SK-N-SH (cell line): ENCODE measurements around the gene ETS2. TPM values are rescaled to one million over a fixed set of nuclear protein-coding genes. Genes with fewer than 3 reads are reported as not detected.

Experiments used
- CTCF ChIA-PET: fragments of 300-600, 350-600 bp; formaldehyde crosslinking; extraction: SDS; loops from one replicate; lab custom pipeline; 2021; lab: Yijun Ruan, JAX
- POLR2A ChIA-PET: fragments of 350-600 bp; sonication (Branson Sonifier 250); formaldehyde crosslinking; extraction: SDS; loops from one replicate; lab custom pipeline; 2020; ENCODE audit warnings: antibody characterized with exemption, inconsistent platforms; lab: Yijun Ruan, JAX
- DNase-seq: peaks from one replicate; pipeline ENCODE4 v3.0.0; 2012
- H2AFZ ChIP-seq: fragments of 200-600 bp; sonication (generic); 2 replicates; pipeline ENCODE4 v1.8.1; 2016; ENCODE audit warnings: antibody characterized with exemption, mild to moderate bottlenecking, low read depth
- H3F3A ChIP-seq: fragments of 200-600 bp; sonication (generic); replicated peaks from 2 replicates; pipeline ENCODE3; 2016; ENCODE audit warnings: antibody characterized with exemption, mild to moderate bottlenecking; ENCODE audit not compliant: insufficient read depth
- H3K27ac ChIP-seq, 2 experiments: fragments of 200-500 bp in 1 of 2; fragments of 200-600 bp in 1 of 2; sonication (Bioruptor generic) in 1 of 2; sonication (generic), shearing (Covaris generic) in 1 of 2; 2 replicates each; pipeline versions ENCODE4 v1.5.1 to v1.6.1; 2014 to 2016; ENCODE audit warnings: low read depth in 2 of 2, inconsistent platforms in 1 of 2, low read length in 1 of 2, mild to moderate bottlenecking in 1 of 2, mixed read lengths in 1 of 2
- H3K27me3 ChIP-seq: fragments of 200-600 bp; sonication (generic), shearing (Covaris generic); 2 replicates; pipeline ENCODE4 v1.6.1; 2016; ENCODE audit warnings: mixed run types; ENCODE audit not compliant: insufficient read depth
- H3K36me3 ChIP-seq, 2 experiments: fragments of 200-500 bp in 1 of 2; fragments of 200-600 bp in 1 of 2; sonication (Bioruptor generic) in 1 of 2; sonication (generic) in 1 of 2; replicated peaks in 1 of 2; 2 replicates each; pipeline versions ENCODE3 to v1.5.1; 2014 to 2016; ENCODE audit warnings: low read length in 1 of 2, mild to moderate bottlenecking in 1 of 2; ENCODE audit not compliant: insufficient read depth in 2 of 2, control insufficient read depth in 1 of 2
- H3K4me1 ChIP-seq, 2 experiments: fragments of 200-500 bp in 1 of 2; fragments of 200-600 bp in 1 of 2; sonication (Bioruptor generic) in 1 of 2; sonication (generic), shearing (Covaris generic) in 1 of 2; 2 replicates each; pipeline versions ENCODE4 v1.5.1 to v1.6.1; 2014 to 2016; ENCODE audit warnings: low read depth in 1 of 2, low read length in 1 of 2, mixed run types in 1 of 2; ENCODE audit not compliant: insufficient read depth in 2 of 2, control insufficient read depth in 1 of 2
- H3K4me2 ChIP-seq: fragments of 200-600 bp; sonication (generic), shearing (Covaris generic); 2 replicates; pipeline ENCODE4 v1.6.1; 2017; ENCODE audit warnings: mixed run types
- H3K4me3 ChIP-seq, 2 experiments: fragments of 200-500 bp in 1 of 2; fragments of 200-600 bp in 1 of 2; sonication (Bioruptor generic) in 1 of 2; sonication (generic), shearing (Covaris generic) in 1 of 2; 2 replicates each; pipeline versions ENCODE4 v1.5.1 to v1.8.1; 2014 to 2016; ENCODE audit warnings: low read depth in 2 of 2, inconsistent platforms in 1 of 2, low read length in 1 of 2, mild to moderate bottlenecking in 1 of 2, mixed read lengths in 1 of 2, moderate library complexity in 1 of 2
- H3K79me2 ChIP-seq: fragments of 200-600 bp; sonication (generic); 2 replicates; pipeline ENCODE4 v1.8.1; 2017; ENCODE audit warnings: mild to moderate bottlenecking; ENCODE audit not compliant: insufficient read depth
- H3K9ac ChIP-seq: fragments of 200-600 bp; sonication (generic); 2 replicates; pipeline ENCODE4 v1.6.1; 2017; ENCODE audit warnings: mixed run types
- H3K9me2 ChIP-seq: fragments of 200-600 bp; sonication (generic); 2 replicates; pipeline ENCODE4 v1.6.1; 2017; ENCODE audit warnings: mixed run types
- H3K9me3 ChIP-seq: fragments of 200-600 bp; sonication (generic); 2 replicates; pipeline ENCODE4 v1.6.1; 2017; ENCODE audit warnings: mixed run types, mild to moderate bottlenecking, moderate library complexity
- H4K20me1 ChIP-seq: fragments of 200-600 bp; sonication (generic); 2 replicates; pipeline ENCODE4 v1.6.1; 2017; ENCODE audit warnings: mild to moderate bottlenecking, mixed run types; ENCODE audit not compliant: insufficient read depth
- FOSL2 ChIP-seq: IDR thresholded peaks from 2 replicates; pipeline ENCODE4 v1.4.0; 2012; ENCODE audit warnings: low read depth, mild to moderate bottlenecking, moderate library complexity, borderline replicate concordance
- FOXJ3 ChIP-seq: sonication (generic); formaldehyde crosslinking; IDR thresholded peaks from 2 replicates; pipeline ENCODE4 v1.5.1; 2020; ENCODE audit warnings: mild to moderate bottlenecking, missing genetic modification reagents
- FOXM1 ChIP-seq: IDR thresholded peaks from 2 replicates; pipeline ENCODE4 v1.4.0; 2012; ENCODE audit warnings: low read depth, mild to moderate bottlenecking
- GATA2 ChIP-seq: sonication (generic); formaldehyde crosslinking; IDR thresholded peaks from 2 replicates; pipeline ENCODE4 v1.5.0; 2020; ENCODE audit warnings: mild to moderate bottlenecking, missing genetic modification reagents
- IRF3 ChIP-seq: fragments of 150-350 bp; IDR thresholded peaks from 2 replicates; pipeline ENCODE4 v1.6.1; 2016; ENCODE audit warnings: mild to moderate bottlenecking, low read depth, low read length
- MEF2A ChIP-seq: IDR thresholded peaks from 2 replicates; pipeline ENCODE4 v1.4.0; 2012; ENCODE audit warnings: low read depth, borderline replicate concordance
- MXI1 ChIP-seq: IDR thresholded peaks from 2 replicates; pipeline ENCODE4 v1.6.1; 2012; ENCODE audit warnings: mild to moderate bottlenecking, low read depth, low read length, improper control_type of control experiment
- PBX3 ChIP-seq: IDR thresholded peaks from 2 replicates; pipeline ENCODE4; 2012
- POLR2AphosphoS5 ChIP-seq: IDR thresholded peaks from 2 replicates; pipeline ENCODE4 v1.6.1; 2012; ENCODE audit warnings: low read depth, low read length
- RXRA ChIP-seq: IDR thresholded peaks from 2 replicates; pipeline ENCODE4 v1.4.0; 2012; ENCODE audit warnings: low read depth, mild to moderate bottlenecking, borderline replicate concordance
- SMC3 ChIP-seq: IDR thresholded peaks from 2 replicates; pipeline ENCODE4 v1.6.1; 2012; ENCODE audit warnings: low read depth, low read length, improper control_type of control experiment
- TAF1 ChIP-seq: IDR thresholded peaks from 2 replicates; pipeline ENCODE4 v1.6.1; 2012; ENCODE audit warnings: low read depth, mild to moderate bottlenecking, low read length, moderate library complexity, borderline replicate concordance
- TCF12 ChIP-seq: IDR thresholded peaks from 2 replicates; pipeline ENCODE4 v1.4.0; 2012
- ZBTB33 ChIP-seq: IDR thresholded peaks from 2 replicates; pipeline ENCODE4 v1.4.0; 2012; ENCODE audit warnings: low read depth, borderline replicate concordance
- WGBS: methylation state at CpG from one replicate; pipeline ENCODE4 v1.1.6; 2017; ENCODE audit warnings: low lambda C conversion rate; 5-methylcytosine and 5-hydroxymethylcytosine counted together
- polyA plus RNA-seq, 3 experiments: library from polyadenylated mRNA; depleted of rRNA; stranded (reverse); fragments of >200 nt; gene quantifications; 2 replicates each; pipeline ENCODE4 v1.2.3, GENCODE V29; 2012
- TF ChIP-seq, protein P1 (sequence below): IDR thresholded peaks from 2 replicates; pipeline ENCODE4 v1.4.0; 2012; ENCODE audit warnings: low read depth
- TF ChIP-seq, protein P2 (sequence below): fragments of 200-600 bp; sonication (generic); IDR thresholded peaks from 2 replicates; pipeline ENCODE4 v1.6.1; 2017; ENCODE audit warnings: antibody characterized with exemption, mild to moderate bottlenecking, moderate library complexity

ETS2 gene
- polyA plus RNA-seq, 1 of the 3 experiments (the other 2 are of a cell fraction): 16.3 TPM

DNA sequence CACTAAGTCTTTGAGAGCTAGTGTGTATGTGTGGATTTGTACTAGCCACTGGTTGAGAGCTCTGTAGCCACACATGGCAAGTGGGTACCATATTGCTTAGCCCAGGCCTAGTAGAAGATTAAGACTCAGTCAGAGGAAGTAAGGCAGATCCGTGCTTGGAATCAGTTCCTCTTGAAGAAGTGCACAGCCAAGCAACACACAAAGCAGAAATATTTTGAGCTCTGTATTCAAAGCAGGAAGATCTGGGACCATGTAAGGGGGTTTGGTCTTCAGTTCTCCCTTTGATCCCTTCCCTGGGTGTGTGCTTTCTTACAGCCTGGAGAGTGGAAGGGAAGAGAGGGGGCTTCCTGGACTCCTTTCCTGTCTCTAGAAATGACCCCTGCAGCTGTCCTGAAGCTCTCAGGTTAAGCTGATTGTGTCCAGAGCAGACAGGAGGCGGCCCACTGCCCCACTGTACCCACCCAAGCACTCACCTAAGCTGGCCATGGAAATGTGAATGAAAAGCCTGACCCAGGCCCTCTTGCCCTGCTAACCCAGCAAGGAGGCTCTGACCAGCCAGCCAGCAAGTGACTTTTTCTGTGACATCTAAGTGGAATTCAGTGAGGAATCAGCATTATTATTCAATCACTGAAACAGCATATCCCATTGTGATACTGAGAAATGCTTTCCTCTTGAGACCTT lies 3.6 kb downstream of the ETS2 start:
- Histone ChIP-seq H3K27me3 (no peaks in the 10 kb centered on the region), H3K9me2 (no peaks in the 10 kb centered on the region), H3K4me1 (peaks cover 27 to 33% of the 10 kb centered on the region in 2 experiments), H3K79me2 (peaks cover 81% of the 10 kb centered on the region), H3K36me3 (peaks cover 33 to 43% of the 10 kb centered on the region in 2 experiments), H2AFZ (no peak overlapping the region), H3K27ac (peak overlapping the region in 1 of 2 experiments; percentile 83; a peak in 3 of 4 replicates), H3F3A (peaks cover 18% of the 10 kb centered on the region), H3K4me3 (no peak overlapping the region; a peak in 1 of 4 replicates), H3K9me3 (no peaks in the 10 kb centered on the region), H3K9ac (no peak overlapping the region), H3K4me2 (peak overlapping the region; percentile 26; the same call in 1 of the 2 replicates), H4K20me1 (peaks cover 26% of the 10 kb centered on the region)
- POLR2A ChIA-PET: interaction anchor here (1.1 to 2.4 kb wide), 4 partner anchors 11 to 332 kb away, joined by 3 to 13 read pairs (median 4); no protein-coding TSS in a partner anchor
- 83% methylated on average over 1 of the region's 2 CpGs for WGBS
- no peak for DNase-seq
- TF ChIP-seq MXI1 (no peak), PBX3 (no peak), TAF1 (no peak), SMC3 (no peak), RXRA (no peak), FOXJ3 (CRISPR knock-in tag) (no peak), ZBTB33 (no peak), IRF3 (no peak), MEF2A (no peak), FOXM1 (no peak), FOSL2 (no peak), TCF12 (no peak), GATA2 (CRISPR knock-in tag) (no peak), POLR2AphosphoS5 (no peak)
- TF ChIP-seq, protein P1, sequence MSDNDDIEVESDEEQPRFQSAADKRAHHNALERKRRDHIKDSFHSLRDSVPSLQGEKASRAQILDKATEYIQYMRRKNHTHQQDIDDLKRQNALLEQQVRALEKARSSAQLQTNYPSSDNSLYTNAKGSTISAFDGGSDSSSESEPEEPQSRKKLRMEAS: no peak
- TF ChIP-seq, protein P2, sequence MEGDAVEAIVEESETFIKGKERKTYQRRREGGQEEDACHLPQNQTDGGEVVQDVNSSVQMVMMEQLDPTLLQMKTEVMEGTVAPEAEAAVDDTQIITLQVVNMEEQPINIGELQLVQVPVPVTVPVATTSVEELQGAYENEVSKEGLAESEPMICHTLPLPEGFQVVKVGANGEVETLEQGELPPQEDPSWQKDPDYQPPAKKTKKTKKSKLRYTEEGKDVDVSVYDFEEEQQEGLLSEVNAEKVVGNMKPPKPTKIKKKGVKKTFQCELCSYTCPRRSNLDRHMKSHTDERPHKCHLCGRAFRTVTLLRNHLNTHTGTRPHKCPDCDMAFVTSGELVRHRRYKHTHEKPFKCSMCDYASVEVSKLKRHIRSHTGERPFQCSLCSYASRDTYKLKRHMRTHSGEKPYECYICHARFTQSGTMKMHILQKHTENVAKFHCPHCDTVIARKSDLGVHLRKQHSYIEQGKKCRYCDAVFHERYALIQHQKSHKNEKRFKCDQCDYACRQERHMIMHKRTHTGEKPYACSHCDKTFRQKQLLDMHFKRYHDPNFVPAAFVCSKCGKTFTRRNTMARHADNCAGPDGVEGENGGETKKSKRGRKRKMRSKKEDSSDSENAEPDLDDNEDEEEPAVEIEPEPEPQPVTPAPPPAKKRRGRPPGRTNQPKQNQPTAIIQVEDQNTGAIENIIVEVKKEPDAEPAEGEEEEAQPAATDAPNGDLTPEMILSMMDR: no peak
- CTCF ChIA-PET: interaction anchor here (1.0 to 2.6 kb wide), 7 partner anchors 75 to 328 kb away, joined by 3 to 15 read pairs (median 4); no protein-coding TSS in a partner anchor
